ENCODE data around the gene TPP2. TPM values are rescaled to one million over a fixed set of nuclear protein-coding genes. Genes with fewer than 3 reads are reported as not detected.
A peak's percentile ranks its signal among the peaks of the same experiment; 100 is the strongest.

The TPP2 gene
- total RNA-seq, 1 donor = 60.0 TPM

DNA sequence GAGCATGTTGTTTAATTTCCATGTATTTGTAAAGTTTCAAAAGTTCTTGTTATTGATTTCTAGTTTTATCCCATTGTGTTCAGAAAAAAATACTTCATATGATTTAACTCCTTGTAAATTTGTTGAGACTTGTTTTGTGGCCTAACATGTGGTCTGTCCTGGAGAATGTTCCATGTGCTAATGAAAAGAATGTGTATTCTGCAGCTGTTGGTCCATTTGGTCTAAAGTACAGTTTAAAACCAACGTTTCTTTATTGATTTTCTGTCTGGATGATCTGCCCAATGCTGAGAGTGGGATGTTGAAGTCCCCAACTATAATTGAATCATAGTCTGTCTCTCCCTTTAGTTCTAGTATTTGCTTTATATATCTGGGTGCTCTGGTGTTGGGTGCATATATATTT is 34.9 kb upstream of the TPP2 start:
- H3K4me3 ChIP-seq (ENCODE audit: low read depth, low read length) = no peak overlapping the region
- no peak for TF ChIP-seq CTCF (IDR thresholded peaks at IDR 0.05; ENCODE audit: insufficient read depth, low read depth, low read length)
- DNase-seq (ENCODE audit: low read depth) = no peak

DNA sequence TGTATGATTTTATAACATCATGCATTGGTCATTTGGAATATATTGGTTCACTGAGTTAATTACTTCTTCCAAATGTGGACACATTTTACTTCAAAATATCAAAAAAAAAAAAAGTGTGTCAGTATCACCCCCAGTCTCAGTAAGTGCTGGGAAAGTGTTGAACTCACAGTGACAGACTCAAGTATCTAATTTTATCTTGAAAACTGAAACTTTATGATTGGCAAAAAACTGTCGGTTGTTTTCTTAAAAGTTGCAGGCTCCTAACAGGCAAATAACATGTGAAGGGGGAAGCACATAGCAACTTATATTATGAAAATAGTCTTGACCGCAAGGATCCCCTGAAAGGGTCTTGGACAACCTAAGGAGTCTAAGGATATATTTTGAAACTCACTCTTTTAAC is 33.5 kb upstream of the TPP2 start:
- no peak for DNase-seq (ENCODE audit: low read depth)
- TF ChIP-seq CTCF (IDR thresholded peaks at IDR 0.05; ENCODE audit: insufficient read depth, low read depth, low read length) = no peak
- no peak overlapping the region for H3K4me3 ChIP-seq (ENCODE audit: low read depth, low read length)

- TF ChIP-seq CTCF (IDR thresholded peaks at IDR 0.05; ENCODE audit: insufficient read depth, low read depth, low read length) = no peak
- no peak for DNase-seq (ENCODE audit: low read depth)
- no peak overlapping the region for H3K4me3 ChIP-seq (ENCODE audit: low read depth, low read length)
These were observed 32.2 kb upstream of the TPP2 start for GRCh38 chr13:102564564-102564963.

- H3K4me3 ChIP-seq (ENCODE audit: low read depth, low read length) = no peak overlapping the region
- no peak for TF ChIP-seq CTCF (IDR thresholded peaks at IDR 0.05; ENCODE audit: insufficient read depth, low read depth, low read length)
- no peak for DNase-seq (ENCODE audit: low read depth)
These were observed 30.3 kb upstream of the TPP2 start for GRCh38 chr13:102566513-102566912.

- H3K4me3 ChIP-seq (ENCODE audit: low read depth, low read length) = no peak overlapping the region
- TF ChIP-seq CTCF (IDR thresholded peaks at IDR 0.05; ENCODE audit: insufficient read depth, low read depth, low read length) = no peak
- no peak for DNase-seq (ENCODE audit: low read depth)
These were observed 28.9 kb upstream of the TPP2 start for GRCh38 chr13:102567857-102568256.

DNA sequence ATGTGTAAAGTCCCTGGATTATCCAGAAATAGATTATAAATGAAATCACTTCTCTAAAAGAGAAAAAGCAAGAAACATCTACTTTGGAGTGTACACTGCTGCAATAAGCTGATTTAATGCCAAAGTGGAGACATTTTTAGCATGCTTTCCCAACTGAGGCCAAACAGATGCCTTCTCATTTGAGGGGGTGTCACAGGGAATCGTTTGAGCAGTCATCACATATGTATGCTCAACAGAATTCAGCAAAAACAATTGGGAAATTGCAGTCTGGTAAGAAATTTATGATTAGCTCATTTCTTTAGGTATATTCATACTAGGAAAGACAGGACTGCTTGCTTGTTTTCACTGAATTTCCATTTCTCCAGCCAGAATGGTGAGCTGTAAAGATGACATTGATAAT is 27.3 kb upstream of the TPP2 start:
- no peak for TF ChIP-seq CTCF (IDR thresholded peaks at IDR 0.05; ENCODE audit: insufficient read depth, low read depth, low read length)
- peak; percentile 60 for DNase-seq (ENCODE audit: low read depth)
- no peak overlapping the region for H3K4me3 ChIP-seq (ENCODE audit: low read depth, low read length)

DNA sequence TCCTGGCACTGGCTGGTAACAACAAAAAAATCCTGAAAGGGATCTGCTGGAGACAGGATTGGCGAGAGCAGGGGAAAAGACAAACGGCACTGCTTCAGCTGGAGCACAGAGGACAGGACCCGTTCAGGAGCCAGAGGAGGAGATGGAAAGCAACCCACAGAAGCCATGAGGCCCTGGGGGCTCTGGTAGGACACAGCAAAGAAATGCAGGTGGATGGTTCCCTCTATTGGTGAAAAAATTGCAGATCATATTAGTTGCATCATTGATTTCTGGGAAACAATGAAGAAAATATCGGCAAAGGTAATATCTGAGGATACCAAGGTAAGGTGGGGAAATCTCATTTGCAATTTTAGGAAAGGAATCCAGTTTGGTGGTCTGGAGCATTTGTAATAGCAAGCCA is 25.7 kb upstream of the TPP2 start:
- no peak overlapping the region for H3K4me3 ChIP-seq (ENCODE audit: low read depth, low read length)
- no peak for DNase-seq (ENCODE audit: low read depth)
- TF ChIP-seq CTCF (IDR thresholded peaks at IDR 0.05; ENCODE audit: insufficient read depth, low read depth, low read length) = peak; percentile 10

All from fibroblast of villous mesenchyme (primary cell).